GM18907 (cell line): ENCODE measurements around the gene ALG1.
"Not testable (repeated sequence)": the region's sequence is repeated elsewhere in the genome, so short reads cannot be mapped to it uniquely, and the experiment has no call there.

ENCODE experiments used
- ATAC-seq: cut with Tn5 transposase; IDR thresholded peaks from one replicate; pipeline ENCODE4 v1.9.1; 2021; ENCODE audit warnings: mild to moderate bottlenecking, moderate library complexity; ENCODE audit not compliant: unreplicated experiment

The ALG1 gene

GRCh38 chr16:5072334-5073278, 963 bp downstream of the ALG1 start:
- ATAC-seq, result peak; percentile 6

- ATAC-seq, result no peak
Measured at GRCh38 chr16:5073279-5073629, 1.6 kb downstream of the ALG1 start.

GRCh38 chr16:5073771-5074170, 2.1 kb downstream of the ALG1 start:
- not testable (repeated sequence) for ATAC-seq

- ATAC-seq, result no peak
Measured at GRCh38 chr16:5075637-5076036, 4.0 kb downstream of the ALG1 start.

GRCh38 chr16:5077304-5077703, 5.7 kb downstream of the ALG1 start:
- no peak for ATAC-seq

DNA sequence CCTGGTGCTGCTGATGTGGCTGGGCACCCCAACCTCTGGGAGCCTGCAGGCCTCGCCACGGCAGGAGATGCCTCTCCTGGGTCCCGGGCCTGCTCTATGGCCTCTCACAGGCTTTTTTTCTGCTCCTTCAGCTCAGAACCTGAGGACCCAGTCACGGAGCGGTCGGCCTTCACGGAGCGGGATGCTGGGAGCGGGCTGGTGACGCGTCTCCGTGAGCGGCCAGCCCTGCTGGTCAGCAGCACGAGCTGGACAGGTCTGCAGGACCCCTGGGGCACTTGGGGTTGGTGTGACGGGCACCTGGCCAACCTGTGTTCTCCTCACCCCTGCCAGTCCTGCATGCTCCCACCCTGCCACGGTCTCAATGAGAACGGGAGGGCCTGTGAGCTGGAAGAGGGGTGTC, 7.0 kb downstream of the ALG1 start:
- ATAC-seq, result no peak

- ATAC-seq, result not testable (repeated sequence)
Measured at GRCh38 chr16:5080461-5080860, 8.8 kb downstream of the ALG1 start.

GRCh38 chr16:5080996-5081395, 9.4 kb downstream of the ALG1 start:
- ATAC-seq, result not testable (repeated sequence)

GRCh38 chr16:5083646-5084045, 12.0 kb downstream of the ALG1 start:
- not testable (repeated sequence) for ATAC-seq

DNA sequence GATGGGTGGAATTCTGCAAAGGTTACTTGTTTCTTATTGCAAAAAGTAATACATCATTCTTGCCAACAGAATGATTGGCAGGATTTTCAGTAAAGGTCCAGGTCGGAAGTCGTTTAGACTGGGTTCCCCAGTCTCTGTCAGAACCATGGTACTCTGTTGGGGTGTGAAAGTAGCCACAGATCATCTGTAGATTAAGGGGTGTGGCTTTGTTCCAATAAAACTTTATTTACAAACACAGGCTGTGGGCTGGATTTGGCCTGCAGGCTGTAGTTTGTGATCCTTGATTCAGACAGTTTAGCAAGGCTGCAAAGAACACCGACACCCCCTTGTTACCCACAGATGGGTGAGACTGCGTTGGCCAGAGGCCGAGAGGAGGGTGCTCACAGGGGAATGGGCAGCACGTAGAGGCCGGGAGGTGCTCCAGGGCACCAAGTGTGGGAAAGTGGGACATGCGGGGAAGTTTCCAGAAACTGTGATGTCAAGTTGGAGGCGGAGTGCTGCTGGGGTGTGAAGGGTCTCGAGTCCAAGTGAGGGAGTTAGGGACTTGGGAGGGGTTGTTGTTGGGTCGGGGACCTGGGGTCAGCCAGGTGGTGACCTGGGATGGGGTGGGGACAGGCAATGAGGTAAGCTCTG, 12.6 kb downstream of the ALG1 start:
- not testable (repeated sequence) for ATAC-seq

DNA sequence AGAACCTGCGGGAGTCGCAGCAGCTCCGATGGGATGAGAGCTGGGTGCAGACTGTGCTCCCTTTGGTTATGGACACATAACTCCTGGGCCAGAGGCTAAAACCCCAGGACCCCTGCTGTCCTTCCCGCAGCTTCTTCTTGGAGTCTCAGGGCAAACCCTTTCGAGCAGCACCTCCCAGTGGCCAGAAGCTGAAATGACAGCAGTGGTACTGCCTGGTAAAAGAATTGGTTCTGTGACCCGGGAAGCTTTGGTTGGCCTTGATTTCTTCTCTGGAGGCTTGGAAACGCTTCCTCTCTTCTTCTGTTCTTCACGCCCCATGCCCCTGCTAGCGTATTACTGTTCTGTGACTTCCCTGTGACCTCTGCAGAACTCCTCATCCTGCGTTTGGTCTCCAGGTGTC, 13.2 kb downstream of the ALG1 start:
- not testable (repeated sequence) for ATAC-seq

DNA sequence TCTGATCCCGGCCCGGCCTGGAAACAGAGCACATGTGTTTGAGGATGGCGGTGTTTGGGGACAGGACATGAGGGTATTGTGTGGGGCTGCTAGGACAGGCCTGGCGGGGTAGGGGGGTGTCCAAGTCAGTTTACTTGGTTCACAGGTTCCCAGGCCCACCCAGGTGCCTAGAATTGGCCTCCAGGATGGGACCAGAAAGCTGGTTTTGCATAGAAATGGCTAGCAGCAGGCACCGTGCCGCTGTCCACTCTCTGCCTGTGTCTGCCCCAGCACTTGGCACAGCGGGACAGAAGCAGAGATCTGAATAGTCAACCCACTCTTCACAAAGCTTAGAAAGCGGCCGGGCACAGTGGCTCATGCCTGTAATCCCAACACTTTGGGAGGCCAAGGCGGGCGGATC, 14.1 kb downstream of the ALG1 start:
- not testable (repeated sequence) for ATAC-seq

DNA sequence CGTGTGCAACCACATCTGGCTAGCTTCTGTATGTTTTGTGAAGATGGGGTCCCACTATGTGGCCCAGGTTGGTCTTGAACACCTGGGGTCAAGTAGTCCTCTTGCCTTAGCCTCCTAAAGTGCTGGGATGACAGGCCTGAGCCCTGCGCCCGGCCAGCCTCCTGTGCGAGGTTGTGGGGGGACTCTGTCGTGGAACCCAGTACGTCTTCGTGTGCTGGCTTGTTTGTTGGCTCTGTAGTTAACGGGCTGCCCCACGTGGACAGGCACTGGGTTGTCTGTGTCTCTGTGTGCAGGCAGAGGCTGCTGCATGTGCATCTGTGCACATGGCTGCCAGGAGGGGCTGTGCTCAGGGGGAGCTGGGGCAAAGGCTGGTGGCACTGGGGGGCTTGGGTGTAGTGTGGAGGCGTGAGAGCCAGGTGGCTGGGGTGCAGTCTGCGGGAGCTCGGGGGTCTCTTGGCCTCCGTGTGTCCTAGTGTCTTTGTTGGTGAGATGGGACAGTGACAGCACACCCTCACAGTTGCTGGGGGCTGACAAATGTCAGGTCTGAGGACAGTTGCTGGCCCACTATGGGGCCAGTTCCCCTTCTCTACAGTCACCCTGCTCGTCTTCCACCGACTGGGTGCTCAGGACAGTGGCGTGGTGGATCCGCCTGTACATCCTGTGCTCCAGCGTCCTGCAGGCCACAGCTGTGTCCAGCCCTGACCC, 16.6 kb downstream of the ALG1 start:
- ATAC-seq, result not testable (repeated sequence)

- not testable (repeated sequence) for ATAC-seq
Measured at GRCh38 chr16:5088936-5089335, 17.3 kb downstream of the ALG1 start.

DNA sequence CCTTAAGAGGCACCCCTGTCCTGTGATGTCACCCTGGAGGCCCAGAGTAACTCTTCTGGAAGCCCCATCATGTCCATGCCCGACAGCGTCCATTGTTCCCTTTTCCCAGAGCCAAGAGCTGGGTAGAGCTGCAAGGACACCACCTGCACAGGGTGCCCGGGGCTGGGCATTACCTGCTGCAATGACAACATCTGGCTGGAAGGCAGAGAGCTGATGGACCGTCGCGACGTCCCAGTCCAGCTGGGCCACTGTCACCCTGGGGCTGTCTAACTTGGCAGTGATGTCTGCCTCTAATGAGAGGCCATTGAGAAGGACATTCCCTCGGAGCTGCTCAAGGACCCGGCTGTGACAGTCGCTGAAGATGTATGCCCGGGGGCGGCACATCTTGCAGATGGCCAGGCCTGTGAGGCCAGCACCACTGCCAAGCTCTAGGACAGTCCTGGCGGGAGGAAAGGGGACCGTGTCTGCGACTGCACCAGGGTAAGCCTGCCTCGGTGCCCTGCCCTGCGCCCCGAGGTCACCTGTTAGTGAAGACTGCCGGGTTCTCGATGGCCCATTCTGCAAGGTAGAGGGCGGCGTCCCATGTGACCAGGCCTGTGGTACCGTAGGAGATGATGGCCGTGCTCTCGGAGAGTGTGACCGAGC, 18.4 kb downstream of the ALG1 start:
- ATAC-seq, result not testable (repeated sequence)

DNA sequence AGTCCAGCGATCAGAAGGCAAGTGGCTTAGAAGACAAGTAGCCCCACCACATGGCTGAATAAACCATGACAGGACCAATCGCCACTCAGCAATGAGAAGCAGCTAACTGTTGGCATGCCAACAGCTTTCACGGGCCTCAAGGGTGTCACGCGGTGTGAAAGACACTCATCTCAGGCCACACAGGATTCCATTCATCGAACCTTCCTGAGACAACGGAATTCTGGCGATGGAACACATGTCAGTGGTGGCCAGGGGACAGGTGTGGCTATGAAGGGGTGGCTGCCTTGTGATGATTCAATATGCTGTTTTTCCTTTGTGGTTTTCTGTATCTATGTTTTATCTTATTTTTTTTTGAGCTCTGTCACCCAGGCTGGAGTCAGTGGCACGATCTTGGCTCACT, 18.9 kb downstream of the ALG1 start:
- not testable (repeated sequence) for ATAC-seq

DNA sequence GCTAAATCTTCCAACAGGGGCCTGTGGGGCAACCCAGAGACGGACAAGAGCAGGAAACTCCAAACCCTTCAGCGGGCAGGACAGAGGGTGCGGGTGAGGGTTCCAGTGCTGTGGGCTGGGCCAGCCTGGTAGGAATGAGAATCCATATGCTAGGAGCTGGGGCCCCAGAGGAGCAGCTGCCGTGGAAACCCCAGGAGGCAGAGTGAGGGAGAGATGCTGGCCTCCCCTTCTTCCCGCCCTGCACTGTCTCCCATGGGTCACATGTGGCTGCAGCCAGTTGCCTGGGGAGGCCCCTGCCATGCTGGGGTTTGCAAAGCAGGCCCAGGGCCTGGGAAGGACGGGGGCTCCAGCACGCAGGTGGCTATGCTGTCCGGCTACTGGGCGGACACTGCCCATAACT, 21.4 kb downstream of the ALG1 start:
- not testable (repeated sequence) for ATAC-seq

GRCh38 chr16:5093746-5094145, 22.1 kb downstream of the ALG1 start:
- ATAC-seq, result not testable (repeated sequence)

GRCh38 chr16:5095145-5095830, 23.6 kb downstream of the ALG1 start:
- not testable (repeated sequence) for ATAC-seq

- not testable (repeated sequence) for ATAC-seq
Measured at GRCh38 chr16:5096437-5097060, 24.9 kb downstream of the ALG1 start.
